NT2/D1 (cell line): ENCODE results near the gene NKX2-1.

ENCODE experiments used
- DNase-seq: peaks from one replicate; pipeline ENCODE4 v3.0.0-alpha.2; 2011; ENCODE audit warnings: low read depth, low spot score
- H3K27me3 ChIP-seq: 2 replicates; pipeline ENCODE4 v1.6.0; 2011; ENCODE audit warnings: mild to moderate bottlenecking; ENCODE audit not compliant: insufficient read length, insufficient read depth
- H3K36me3 ChIP-seq: 2 replicates; pipeline ENCODE4 v1.6.1; 2011; ENCODE audit warnings: mild to moderate bottlenecking, low read length, mixed read lengths; ENCODE audit not compliant: insufficient read depth, insufficient read length
- H3K4me1 ChIP-seq: 2 replicates; pipeline ENCODE4 v1.5.1; 2011; ENCODE audit not compliant: insufficient read depth, insufficient read length
- H3K4me3 ChIP-seq: 2 replicates; pipeline ENCODE4 v1.5.1; 2011; ENCODE audit warnings: low read depth; ENCODE audit not compliant: insufficient read length
- H3K9ac ChIP-seq: 2 replicates; pipeline ENCODE4 v1.6.0; 2011; ENCODE audit warnings: low read depth; ENCODE audit not compliant: insufficient read length
- H3K9me3 ChIP-seq: 2 replicates; pipeline ENCODE4 v1.5.1; 2011; ENCODE audit warnings: mild to moderate bottlenecking, low read length; ENCODE audit not compliant: insufficient read depth
- SUZ12 ChIP-seq: IDR thresholded peaks from 2 replicates; pipeline ENCODE4 v1.6.1; 2011; ENCODE audit not compliant: insufficient read length, insufficient read depth; ENCODE audit errors: extremely low read depth
- YY1 ChIP-seq: IDR thresholded peaks from 2 replicates; pipeline ENCODE4 v1.6.1; 2011; ENCODE audit not compliant: insufficient read length, insufficient read depth
- ZNF274 ChIP-seq: IDR thresholded peaks from 2 replicates; pipeline ENCODE4 v1.6.1; 2011; ENCODE audit warnings: mild to moderate bottlenecking, low read depth, low read length

NKX2-1 gene

DNA sequence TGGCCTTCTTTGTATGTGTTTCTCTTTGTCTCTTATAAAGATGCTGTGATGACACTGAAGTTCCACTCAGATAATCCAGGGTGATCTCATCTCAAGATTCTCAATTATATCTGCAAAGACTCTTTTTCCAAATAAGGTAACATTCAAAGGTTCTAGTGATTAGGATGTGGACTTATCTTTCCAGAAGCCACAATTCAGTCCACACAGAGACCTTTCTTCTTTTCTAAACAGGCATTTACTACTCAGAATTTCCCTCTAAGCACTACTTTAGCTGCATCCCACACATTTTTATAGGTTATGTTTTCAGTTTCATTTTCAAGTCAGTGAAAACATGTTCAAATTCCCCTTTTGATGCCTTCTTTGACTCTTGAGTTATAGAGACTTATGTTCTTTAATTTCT is 9.0 kb upstream of the NKX2-1 start:
- Histone ChIP-seq H3K27me3 (peaks cover 71% of the 10 kb centered on the region), H3K4me3 (no peak overlapping the region), H3K4me1 (no peaks in the 10 kb centered on the region), H3K36me3 (no peaks in the 10 kb centered on the region), H3K9me3 (peaks cover 13% of the 10 kb centered on the region; the same call in 1 of the 2 replicates), H3K9ac (no peak overlapping the region)
- DNase-seq = no peak
- no peak for TF ChIP-seq YY1
- no peak for TF ChIP-seq ZNF274

DNA sequence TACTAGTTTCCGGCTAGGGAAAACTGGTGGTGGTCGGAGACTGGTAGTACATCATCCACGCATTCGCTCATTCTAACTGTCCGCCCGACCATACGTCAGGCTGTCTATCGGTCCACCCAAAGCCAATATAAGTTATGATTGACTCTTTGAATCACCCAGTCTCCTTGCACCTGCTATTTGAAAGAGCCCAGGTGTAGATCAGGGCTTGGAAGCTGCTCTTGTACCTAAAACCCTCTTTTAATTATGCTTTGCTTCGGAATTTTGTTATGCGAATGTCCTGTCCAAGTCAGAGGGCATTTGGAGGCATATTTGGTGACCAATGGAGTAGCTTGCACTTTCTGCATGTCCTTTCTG is 5.7 kb upstream of the NKX2-1 start:
- no peaks in the 10 kb centered on the region for H3K4me1 ChIP-seq
- H3K27me3 ChIP-seq = peaks cover 99% of the 10 kb centered on the region
- DNase-seq = no peak
- no peak overlapping the region for H3K9ac ChIP-seq
- H3K9me3 ChIP-seq = peaks cover 19% of the 10 kb centered on the region; the same call in 1 of the 2 replicates
- TF ChIP-seq SUZ12 (no peak), YY1 (no peak), ZNF274 (no peak)
- H3K36me3 ChIP-seq = no peaks in the 10 kb centered on the region
- no peak overlapping the region for H3K4me3 ChIP-seq

DNA sequence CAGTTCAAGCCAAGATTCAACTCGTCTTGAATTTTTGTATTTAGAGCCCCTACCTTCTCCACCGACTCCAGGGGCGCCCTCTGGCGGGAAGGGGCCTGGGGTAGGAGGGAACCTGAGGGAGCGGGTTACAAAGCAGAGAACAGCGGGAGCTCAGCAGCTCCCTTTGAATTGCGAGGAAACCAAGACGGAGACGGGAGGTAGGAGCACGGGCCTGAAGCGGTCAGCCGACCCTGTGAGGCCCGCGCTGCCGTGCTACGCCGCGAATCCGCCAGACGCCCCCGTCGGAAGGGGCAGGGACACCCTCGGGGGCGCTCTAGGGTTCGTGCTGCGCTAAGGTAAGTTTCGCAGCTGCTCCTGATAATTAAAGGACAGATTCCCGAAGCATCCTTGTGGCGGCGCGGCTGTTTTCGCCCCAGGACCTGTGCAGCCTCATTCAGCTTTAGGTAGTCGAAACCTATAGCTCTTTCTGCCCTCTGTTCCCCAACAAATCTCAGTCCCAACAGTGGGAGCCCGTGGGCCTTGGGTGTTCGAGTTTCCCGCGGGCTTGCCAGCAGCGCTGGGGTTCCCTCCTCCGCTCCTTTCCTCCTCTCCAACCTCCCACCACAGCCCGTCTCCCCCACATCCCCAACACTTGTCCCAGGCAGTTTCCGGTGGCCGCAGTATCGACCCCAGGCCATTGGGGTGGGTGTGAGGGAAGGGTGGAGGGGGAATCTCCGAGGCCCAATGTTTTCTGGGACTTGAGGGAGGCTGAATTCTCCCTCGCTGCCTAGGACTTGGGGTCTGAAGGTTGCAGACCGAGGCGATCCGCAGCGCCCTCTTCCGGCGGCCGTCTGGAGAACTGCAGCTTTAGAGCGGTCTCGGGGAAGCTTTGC is 5.1 kb upstream of the NKX2-1 start:
- Histone ChIP-seq H3K9me3 (peaks cover 19% of the 10 kb centered on the region; the same call in 1 of the 2 replicates), H3K9ac (peak overlapping the region; percentile 17), H3K27me3 (peaks cover 98% of the 10 kb centered on the region), H3K4me1 (no peaks in the 10 kb centered on the region), H3K36me3 (no peaks in the 10 kb centered on the region), H3K4me3 (peak overlapping the region; percentile 34)
- TF ChIP-seq ZNF274 (no peak), SUZ12 (no peak), YY1 (no peak)
- peak; percentile 70 for DNase-seq

DNA sequence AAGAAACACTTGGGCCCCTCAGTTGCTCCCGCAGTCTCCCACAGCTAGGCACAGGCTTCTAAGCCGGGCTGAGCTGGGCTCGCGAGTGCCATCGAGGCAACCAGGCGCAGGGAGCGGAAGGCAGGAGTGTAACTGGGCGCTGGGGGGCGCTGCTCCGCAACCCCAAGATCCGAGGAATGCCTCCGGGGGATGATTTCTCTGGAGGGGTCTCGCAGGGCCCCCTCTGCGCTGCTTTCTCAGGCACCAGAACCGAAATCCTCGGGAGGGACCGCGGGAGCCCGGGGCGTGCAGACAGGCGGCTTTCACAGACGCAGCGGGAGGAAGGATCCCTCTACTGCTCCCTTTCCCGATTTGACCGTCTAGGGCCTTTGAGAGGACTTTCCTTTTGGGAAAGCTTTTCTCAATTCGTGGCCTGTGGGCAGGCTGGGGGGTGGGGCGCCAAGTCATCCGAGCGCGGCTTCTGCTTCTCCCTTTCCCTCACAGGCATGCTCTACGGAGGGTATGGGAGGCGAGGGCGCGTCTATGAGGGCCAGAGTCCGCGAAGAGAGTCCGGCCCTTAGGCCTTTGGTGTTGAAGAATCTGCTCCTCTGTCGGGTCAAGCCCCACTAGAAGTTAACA is 4.3 kb upstream of the NKX2-1 start:
- Histone ChIP-seq H3K36me3 (no peaks in the 10 kb centered on the region), H3K4me3 (no peak overlapping the region), H3K9me3 (peaks cover 19% of the 10 kb centered on the region; the same call in 1 of the 2 replicates), H3K4me1 (no peaks in the 10 kb centered on the region), H3K9ac (no peak overlapping the region), H3K27me3 (peaks cover 99% of the 10 kb centered on the region)
- no peak for DNase-seq
- TF ChIP-seq YY1 = no peak
- TF ChIP-seq ZNF274 = no peak
- peak; percentile 32 for TF ChIP-seq SUZ12

DNA sequence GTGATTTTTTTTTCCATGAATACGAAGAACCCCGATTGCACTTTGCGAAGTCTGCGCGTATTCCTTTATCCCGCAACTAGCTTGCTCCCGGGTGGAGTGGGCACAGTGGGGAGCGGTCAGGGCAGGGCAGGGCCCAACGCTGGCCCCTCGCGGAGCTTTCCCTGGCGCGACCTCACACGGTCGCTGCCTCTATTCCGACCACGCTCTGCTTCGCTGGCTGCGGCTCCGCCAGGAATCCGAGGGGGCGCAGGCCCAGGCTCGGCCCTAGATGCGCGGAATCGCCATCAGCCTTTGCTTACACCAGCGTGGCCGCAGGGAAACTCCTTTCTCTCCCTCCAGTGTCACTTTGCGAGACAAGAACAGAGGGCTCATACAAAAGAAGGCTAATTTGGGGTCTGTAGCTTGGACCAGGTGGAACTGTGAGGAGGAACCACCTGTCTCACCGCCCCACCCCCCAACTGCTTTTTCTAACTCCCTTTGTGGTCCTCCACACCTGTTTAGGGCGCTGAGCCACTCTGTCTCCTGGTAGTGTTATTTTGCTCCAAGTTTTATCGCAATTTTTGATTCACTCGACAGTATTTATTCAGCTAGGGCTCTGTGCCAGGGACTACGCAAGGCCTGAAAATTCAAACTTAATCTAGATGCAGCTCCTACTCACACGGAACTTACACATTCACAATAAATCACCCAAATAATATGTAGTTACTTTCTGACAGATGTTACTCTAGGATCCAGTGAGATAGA is 3.1 kb upstream of the NKX2-1 start:
- no peak for DNase-seq
- Histone ChIP-seq H3K27me3 (peaks cover 99% of the 10 kb centered on the region), H3K9ac (no peak overlapping the region)

DNA sequence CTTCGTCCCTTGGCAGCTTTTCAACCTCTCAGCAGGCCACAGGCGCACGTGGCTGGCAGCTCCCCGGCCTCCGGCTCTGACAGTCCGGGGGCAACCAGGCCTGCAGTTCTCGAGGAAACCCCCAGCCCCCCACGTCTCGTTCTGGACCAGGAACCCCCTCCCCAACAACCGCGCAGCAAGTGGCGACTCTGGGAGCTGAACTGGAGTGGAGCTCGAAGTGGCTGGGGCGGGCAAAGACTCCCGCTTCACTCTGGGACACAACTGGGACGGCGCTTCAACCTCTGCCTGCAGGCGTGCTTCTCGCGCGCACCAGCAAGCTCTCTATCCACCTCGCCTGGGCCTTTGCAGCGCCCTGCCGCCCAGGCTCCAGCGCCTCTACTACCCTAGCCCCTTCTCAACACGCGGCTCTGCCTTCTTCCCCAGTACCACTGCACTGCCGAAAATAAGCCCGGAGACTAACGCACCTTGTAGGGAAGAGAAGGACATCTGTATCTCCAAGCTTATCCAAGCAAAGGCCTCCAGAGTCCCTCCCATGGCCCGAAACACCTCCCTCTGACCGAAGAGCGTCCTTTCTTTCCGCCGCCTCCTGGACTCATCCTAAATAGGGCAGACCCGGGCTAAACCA is 2.4 kb upstream of the NKX2-1 start:
- H3K36me3 ChIP-seq = no peaks in the 10 kb centered on the region
- H3K9ac ChIP-seq = no peak overlapping the region
- peaks cover 99% of the 10 kb centered on the region for H3K27me3 ChIP-seq
- H3K4me1 ChIP-seq = no peaks in the 10 kb centered on the region
- H3K4me3 ChIP-seq = no peak overlapping the region
- H3K9me3 ChIP-seq = peaks cover 19% of the 10 kb centered on the region; the same call in 1 of the 2 replicates
- TF ChIP-seq ZNF274 (no peak), SUZ12 (no peak), YY1 (no peak)
- no peak for DNase-seq

More for the DNA sequence above, 3.1 kb upstream of the NKX2-1 start:
- H3K4me1 ChIP-seq = no peaks in the 10 kb centered on the region
- TF ChIP-seq SUZ12 (peak; percentile 76), ZNF274 (no peak), YY1 (no peak)
- H3K36me3 ChIP-seq = no peaks in the 10 kb centered on the region
- H3K4me3 ChIP-seq = no peak overlapping the region
- peaks cover 19% of the 10 kb centered on the region; the same call in 1 of the 2 replicates for H3K9me3 ChIP-seq
